Stimulated activated CD8-positive, alpha-beta memory T cell treated with anti-CD3 and anti-CD28 coated beads, Interleukin-4, amount 100 ng/mL, for 24 hours (primary cell): Measurements from ENCODE around the gene MKRN2OS.

Source experiments
- DNase-seq: peaks from one replicate; pipeline ENCODE4 v3.0.0-alpha.2; 2020; ENCODE audit warnings: low read depth

Gene MKRN2OS

DNA sequence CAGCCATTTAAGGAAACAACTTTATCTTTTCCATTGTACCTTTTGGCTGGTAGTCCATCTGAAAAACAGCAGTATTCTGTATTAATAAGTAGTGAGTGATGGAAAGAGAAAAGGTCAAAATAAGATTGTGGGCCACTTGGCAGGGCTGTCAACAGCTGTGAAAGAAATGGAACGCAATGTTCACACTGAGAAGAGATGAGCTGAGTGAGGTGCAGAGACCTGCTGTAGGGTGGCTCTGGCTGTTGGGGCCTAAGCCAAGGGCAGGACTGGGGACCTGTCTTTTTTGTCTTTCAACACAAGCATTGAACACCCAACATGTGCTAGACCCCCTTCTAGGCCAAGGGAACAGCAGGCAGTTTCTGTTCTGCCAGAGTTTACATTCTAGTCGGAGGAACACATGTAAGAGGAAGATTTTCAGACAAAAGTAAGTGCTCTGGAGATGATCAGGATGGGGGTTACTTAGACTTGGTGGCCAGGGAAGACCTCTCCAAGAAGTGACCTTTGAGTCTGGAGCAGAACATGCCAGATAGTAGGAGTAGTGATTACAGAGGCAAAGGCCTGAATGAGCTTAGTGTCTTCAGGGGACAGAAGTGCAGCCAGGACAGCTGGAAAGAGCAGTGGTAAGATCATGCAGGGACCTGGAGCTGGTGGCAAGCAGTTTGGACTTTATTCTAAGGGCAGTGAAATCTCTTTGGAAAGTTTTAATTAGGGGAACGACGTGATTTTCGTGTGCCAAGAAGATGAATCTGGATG lies 31.4 kb downstream of the MKRN2OS start:
- DNase-seq, result no peak

DNA sequence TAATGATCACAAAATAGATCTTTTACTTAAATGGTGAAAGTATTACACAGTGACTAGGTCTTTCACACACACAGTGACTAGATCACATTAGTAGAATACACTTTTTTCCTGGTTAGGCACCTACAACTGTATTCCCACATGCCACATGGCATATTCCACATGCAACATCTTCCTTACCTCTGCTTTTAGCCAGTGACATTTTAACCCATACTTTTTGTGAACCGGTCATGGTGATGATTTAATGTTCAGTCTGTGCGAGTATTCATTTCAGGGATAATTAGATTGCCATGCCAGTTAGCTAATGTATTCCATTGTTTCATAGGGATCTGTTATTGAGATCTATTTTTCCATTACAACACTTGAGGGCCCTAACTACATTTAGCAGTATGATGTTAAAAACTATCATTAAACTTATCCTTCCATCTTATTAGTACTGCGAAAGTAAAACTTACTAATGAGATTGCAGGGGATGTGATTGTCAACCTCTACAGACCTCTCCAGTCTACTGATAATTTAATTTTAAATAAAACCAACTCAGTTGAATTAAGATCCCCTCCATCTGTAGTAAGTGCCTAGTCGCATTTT lies 32.7 kb downstream of the MKRN2OS start:
- DNase-seq, result no peak

DNA sequence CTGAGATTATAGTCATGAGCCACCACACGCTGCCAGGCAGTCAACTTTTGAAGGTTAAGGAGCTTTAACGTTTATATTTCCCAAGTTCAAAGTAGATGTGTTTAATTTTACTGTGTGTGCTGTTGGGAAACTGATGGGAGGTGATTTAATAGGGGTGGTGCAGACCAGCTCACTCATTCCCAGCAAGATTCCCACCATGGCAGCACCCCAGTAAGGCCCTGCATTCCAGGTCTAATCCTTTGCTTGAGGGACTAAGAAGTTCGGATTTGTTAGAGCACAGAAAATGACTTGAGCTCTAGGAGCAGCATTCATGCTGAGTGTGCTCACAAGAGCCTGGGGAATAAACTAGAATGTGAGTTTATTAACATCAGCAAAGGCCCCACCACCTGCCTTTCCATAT lies 35.8 kb downstream of the MKRN2OS start:
- no peak for DNase-seq

DNA sequence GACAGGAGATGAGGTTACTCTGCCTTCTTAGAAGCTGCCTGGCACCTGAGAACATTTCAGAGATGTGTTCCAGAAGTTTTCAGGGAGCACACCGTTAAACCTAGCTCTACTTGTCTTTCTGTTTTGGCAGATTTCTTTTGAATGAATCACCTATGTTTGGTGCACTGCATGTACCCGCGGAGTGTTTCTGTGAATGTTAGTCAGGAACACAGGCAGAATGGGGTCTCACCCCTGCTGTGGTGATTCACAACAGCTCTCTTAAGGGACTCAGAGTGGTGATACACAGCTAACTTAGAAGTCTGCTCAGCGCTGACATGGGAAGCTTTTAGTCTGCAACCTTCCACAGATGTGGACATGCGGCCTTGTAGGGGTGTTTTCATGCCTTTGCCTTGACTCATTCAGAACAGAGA lies 37.0 kb downstream of the MKRN2OS start:
- no peak for DNase-seq

DNA sequence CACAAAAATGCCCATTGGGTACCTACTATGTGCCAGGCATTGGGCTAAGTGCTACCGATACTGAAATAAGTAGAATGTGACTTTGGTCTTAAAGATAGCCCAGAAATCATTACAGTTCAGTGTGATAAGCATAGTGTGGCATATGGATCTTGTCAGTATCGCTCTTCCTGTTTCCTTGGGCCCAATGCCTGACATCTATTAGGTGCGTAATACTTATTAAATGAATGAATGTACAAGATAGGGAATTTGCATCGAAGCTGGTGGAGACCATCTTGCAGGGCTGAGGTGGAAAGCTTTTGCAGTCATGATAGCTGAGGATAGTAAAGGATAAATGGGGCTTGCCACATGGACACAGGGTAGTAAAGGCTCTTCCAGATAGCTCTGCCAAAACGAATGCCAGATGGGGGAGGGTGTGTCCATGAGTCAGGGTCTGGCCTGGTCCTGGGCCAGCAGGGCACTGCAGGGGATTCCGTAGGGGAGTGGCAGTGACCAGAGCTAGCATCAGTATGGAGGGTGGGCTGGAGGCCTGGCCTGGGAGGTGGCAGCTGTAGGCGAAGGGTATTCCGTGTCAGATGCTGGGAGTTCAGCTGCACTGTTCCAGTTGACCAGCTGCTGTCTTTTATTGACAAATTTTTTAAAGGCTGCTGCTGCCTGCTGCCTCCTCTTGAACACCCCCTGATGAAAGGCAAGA lies 37.6 kb downstream of the MKRN2OS start:
- no peak for DNase-seq

DNA sequence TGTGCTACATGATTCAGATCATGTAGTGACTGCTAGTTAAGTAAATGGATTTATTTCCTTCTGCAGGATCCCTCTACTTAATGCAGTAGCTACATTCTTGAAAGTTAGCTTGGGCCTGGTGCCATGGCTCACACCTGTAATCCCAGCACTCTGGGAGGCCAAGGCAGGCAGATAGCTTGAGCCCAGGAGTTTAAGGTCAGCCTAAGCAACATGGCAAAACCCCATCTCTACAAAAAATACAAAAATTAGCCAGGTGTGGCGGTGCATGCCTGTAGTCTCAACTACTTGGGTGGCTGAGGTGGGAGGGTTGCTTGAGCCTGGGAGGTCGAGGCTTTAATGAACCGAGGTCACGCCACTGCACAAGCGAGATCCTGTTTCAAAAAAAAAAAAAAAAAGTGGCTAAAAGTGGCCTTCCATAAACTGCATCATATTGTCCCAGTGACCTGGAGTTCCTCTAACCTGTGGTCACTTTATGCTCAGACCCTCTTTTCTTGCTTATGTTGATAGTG lies 39.0 kb downstream of the MKRN2OS start:
- no peak for DNase-seq

DNA sequence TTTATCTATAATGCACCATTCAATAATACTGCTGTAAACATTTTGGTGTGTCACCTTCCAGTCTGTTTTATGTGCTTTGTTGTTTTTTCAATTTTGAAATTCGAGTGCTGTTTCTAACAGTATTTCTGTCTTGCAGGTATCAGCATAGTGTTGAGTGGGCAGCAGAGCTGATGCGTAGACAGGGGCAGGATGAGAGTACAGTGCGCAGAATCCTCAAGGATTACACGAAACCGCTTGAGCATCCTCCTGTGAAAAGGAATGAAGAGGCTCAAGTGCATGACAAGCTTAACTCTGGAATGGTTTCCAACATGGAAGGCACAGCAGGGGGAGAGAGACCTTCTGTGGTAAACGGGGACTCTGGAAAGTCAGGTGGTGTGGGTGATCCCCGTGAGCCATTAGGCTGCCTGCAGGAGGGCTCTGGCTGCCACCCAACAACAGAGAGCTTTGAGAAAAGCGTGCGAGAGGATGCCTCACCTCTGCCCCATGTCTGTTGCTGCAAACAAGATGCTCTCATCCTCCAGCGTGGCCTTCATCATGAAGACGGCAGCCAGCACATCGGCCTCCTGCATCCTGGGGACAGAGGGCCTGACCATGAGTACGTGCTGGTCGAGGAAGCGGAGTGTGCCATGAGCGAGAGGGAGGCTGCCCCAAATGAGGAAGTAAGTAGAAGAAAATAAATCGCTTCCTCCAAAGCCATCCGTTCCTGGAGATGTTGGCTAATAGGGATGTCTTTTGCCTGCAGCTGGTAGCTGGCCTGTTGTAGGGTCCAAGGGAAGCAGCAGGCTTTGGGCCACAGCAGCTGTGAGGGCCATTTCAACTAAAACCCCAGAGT lies 42.0 kb downstream of the MKRN2OS start:
- no peak for DNase-seq

DNA sequence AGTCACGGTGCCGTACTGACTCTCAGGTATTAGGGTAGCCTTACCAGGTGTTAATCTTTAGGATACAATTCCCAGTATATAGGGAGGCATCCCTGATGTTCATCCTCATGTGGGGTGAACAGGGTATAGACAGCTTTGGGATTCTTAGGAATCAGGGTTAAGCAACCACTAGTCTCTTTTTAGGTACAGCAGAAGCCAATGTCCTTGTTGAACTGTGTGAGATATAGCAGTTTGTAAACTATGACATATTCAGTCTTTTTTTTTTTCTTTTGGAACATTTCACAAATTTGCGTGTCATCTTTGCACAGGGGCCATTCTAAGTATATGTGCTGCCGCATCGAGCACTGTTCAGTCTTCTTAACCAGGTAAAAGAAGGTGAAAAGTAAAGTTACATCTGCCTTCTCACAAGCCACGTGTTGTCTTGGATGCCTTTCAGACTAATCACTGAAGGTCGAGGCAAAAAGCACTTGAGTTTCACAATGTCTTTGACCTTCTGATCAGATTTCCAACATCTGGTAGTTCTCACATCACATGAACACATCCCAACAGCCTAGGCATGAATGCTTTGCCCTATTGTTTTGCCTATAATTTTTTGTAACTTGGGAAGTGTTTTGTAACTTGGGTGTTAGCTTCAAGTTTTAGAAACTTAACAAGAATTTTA lies 43.8 kb downstream of the MKRN2OS start:
- DNase-seq, result no peak

DNA sequence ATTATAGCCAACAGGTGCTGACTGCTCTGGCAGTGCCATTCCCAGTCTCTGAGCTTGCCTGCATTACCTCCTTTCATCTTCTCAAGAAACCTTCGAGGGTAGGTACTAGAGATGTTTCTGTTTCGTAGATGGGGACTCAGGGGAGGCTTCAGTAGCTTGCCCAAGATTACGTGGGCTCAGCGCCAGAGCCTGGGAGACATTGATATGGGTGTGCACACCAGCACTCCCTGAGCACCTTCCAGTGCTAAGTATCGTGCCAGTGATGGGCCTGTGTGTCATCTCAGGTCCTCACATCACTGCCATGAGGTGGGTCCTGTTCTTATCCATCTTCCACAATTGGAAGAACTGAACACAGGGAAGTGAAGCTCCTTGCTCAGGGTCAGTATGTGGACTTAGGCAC lies 45.8 kb downstream of the MKRN2OS start:
- DNase-seq, result no peak

DNA sequence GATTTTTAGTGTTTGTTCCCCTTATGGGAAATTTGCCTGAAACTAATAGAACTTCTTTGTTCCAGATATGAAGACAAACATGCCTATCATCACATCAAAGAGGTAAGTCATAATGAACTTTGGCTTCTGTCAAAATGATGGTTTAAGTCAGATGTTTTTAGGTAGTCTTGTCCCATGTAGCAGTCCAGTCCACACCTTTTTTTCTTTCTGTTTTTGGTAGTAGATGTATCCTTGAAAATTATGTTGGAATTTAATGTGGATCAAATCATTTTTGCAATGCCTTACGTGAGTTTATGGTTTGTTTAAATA lies 48.9 kb downstream of the MKRN2OS start:
- DNase-seq, result no peak

DNA sequence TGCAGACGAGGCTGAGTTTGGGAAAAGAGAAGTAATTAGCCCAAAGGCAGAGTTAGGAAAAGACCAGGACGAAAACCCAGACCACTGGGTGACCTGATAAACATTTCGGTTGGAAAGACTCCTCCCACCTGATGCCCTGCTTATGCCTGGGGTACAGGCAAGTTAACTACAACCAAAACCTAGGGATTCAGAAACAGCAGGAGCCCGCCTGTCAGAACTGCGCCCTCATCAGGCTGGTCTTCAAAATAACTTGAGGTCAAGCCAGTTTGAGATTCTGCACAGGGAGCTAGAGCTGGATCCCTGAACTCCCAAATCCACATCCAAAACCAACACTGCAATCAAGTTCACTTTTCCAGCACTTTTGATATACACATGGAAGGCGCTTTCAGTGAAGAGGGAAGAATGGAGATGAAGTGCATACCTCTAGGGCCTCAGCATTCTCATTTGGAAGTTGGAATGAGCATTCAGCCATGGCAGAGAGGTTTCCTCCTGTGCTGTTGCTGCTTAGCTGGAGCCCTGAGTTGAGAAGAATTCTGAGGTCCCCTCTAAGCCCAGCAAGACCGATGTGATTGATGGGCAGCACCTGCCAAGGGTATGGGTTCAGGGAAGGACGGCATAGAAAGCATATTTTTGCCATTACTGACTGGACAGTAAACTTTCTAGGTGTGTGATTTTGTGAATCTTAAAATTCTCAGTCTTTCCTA lies 49.4 kb downstream of the MKRN2OS start:
- no peak for DNase-seq

DNA sequence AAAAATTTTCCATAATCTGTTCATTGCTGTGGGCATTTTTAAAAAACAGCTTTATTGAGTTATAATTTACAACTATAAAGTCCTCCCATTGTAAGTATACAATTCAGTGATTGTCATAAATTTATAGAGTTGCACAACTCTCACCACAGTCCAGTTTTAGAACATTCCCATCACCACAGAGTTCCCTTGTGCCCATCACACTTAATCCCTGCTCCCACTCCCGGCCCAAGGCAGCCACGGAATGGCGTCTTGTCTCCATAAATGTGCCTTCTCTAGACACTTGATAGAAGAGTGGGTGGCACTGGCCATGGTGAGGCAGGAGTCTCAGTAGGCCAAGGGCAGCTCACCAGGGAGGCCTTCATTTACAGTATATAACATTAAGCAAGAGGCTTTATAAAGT lies 54.8 kb downstream of the MKRN2OS start:
- DNase-seq, result no peak

DNA sequence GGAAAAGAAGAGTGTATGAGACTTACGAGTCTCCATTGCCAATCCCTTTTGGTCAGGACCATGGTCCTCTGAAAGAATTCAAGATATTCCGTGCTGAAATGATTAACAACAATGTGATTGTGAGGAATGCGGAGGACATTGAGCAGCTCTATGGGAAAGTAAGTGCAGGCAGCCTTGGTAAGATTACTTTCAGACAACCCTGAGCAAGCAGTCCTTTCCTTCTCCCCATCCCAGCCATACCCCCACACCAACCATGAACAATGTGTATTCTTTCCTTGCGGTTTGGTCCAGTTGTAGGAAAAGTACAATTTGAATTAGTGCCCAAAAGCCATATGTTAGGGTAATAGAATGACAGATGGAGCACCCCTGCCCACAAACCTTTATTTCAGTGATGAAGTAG lies 55.5 kb downstream of the MKRN2OS start:
- no peak for DNase-seq
